G401 (cell line): Measurements from ENCODE around the gene YOD1. TPM values are rescaled to one million over a fixed set of nuclear protein-coding genes. Genes with fewer than 3 reads are reported as not detected.
"Not testable (repeated sequence)": the region's sequence is repeated elsewhere in the genome, so short reads cannot be mapped to it uniquely, and the experiment has no call there.

Experiments
- DNase-seq: peaks from one replicate; pipeline ENCODE4 v3.0.0-alpha.2; 2015; ENCODE audit warnings: low spot score
- in situ Hi-C: cut with HindIII; loops from 2 replicates; pipeline ENCODE4 v1.10.0; 2016; ENCODE audit warnings: low sequenced_read_pairs, mixed read lengths
- total RNA-seq: library from RNA; depleted of rRNA; stranded (reverse); fragments of >200 nt; shearing (Covaris generic); gene quantifications from 2 replicates; pipeline ENCODE4 v1.2.3, GENCODE V29; 2014

Gene YOD1
- total RNA-seq, 1 experiment from 2014 or later, result 14.9 TPM

- in situ Hi-C loops, result no loop called here
Measured at GRCh38 chr1:207052911-207053769, 2.1 kb upstream of the YOD1 start, which contains the start of gene PFKFB2. TSS of gene PFKFB2 (plus strand) at chr1:207053275. CDS start at chr1:207054718, 1,443 bp downstream.

GRCh38 chr1:207050480-207051190 lies 373 bp downstream of the YOD1 start:
- in situ Hi-C loops, result no loop called here
- peak; percentile 92 for DNase-seq

More at GRCh38 chr1:207052911-207053769, 2.1 kb upstream of the YOD1 start, which contains the start of gene PFKFB2:
- DNase-seq, result peak; percentile 99

- DNase-seq, result peak; percentile 74
Measured at GRCh38 chr1:207049974-207050391, 1.0 kb downstream of the YOD1 start.

GRCh38 chr1:207049514-207049913 lies 1.5 kb downstream of the YOD1 start:
- in situ Hi-C loops, result no loop called here

More at GRCh38 chr1:207049974-207050391, 1.0 kb downstream of the YOD1 start:
- in situ Hi-C loops, result no loop called here

GRCh38 chr1:207049054-207049453 lies 2.0 kb downstream of the YOD1 start:
- no peak for DNase-seq
- in situ Hi-C loops, result no loop called here

More at GRCh38 chr1:207049514-207049913, 1.5 kb downstream of the YOD1 start:
- no peak for DNase-seq

- in situ Hi-C loops, result no loop called here
- DNase-seq, result no peak
Measured at GRCh38 chr1:207048041-207048440, 3.0 kb downstream of the YOD1 start.

GRCh38 chr1:207047505-207047904 lies 3.5 kb downstream of the YOD1 start:
- in situ Hi-C loops, result no loop called here
- no peak for DNase-seq

GRCh38 chr1:207045453-207045852 lies 5.6 kb downstream of the YOD1 start:
- no peak for DNase-seq
- in situ Hi-C loops, result no loop called here

GRCh38 chr1:207041397-207041796 lies 9.6 kb downstream of the YOD1 start:
- DNase-seq, in situ Hi-C loops: not testable (repeated sequence)

GRCh38 chr1:207040181-207040533 lies 10.9 kb downstream of the YOD1 start:
- in situ Hi-C loops, result no loop called here
- no peak for DNase-seq

GRCh38 chr1:207039380-207040180 lies 11.4 kb downstream of the YOD1 start:
- in situ Hi-C loops, result no loop called here
- DNase-seq, result no peak

- in situ Hi-C loops, result no loop called here
- DNase-seq, result no peak
Measured at GRCh38 chr1:207036865-207037264, 14.1 kb downstream of the YOD1 start.

GRCh38 chr1:207035877-207036551 lies 15.0 kb downstream of the YOD1 start:
- DNase-seq, result no peak
- in situ Hi-C loops, result no loop called here

GRCh38 chr1:207034998-207035397 lies 16.0 kb downstream of the YOD1 start:
- in situ Hi-C loops, result no loop called here
- no peak for DNase-seq

GRCh38 chr1:207034208-207034607 lies 16.8 kb downstream of the YOD1 start:
- no peak for DNase-seq
- in situ Hi-C loops, result no loop called here

GRCh38 chr1:207033302-207033701 lies 17.7 kb downstream of the YOD1 start:
- no peak for DNase-seq
- in situ Hi-C loops, result no loop called here

GRCh38 chr1:207032528-207033017 lies 18.4 kb downstream of the YOD1 start, which contains the start of gene C1orf116:
TSS of gene C1orf116 (minus strand) at chr1:207032756. CDS start at chr1:207027598, 5,158 bp downstream.
- in situ Hi-C loops, result no loop called here
- no peak for DNase-seq

- in situ Hi-C loops, result no loop called here
Measured at GRCh38 chr1:207031632-207032264, 19.3 kb downstream of the YOD1 start.

More at GRCh38 chr1:207031632-207032264, 19.3 kb downstream of the YOD1 start:
- DNase-seq, result no peak
